HEK293T (cell line): ENCODE measurements around the gene PPM1H.

ENCODE experiments used
- ARNT ChIP-seq: fragments of 450-650 bp; IDR thresholded peaks from 2 replicates; pipeline ENCODE4 v1.6.1; 2017; ENCODE audit warnings: mild to moderate bottlenecking
- BHLHE40 ChIP-seq: fragments of 450-650 bp; IDR thresholded peaks from 2 replicates; pipeline ENCODE4 v1.6.1; 2016; ENCODE audit warnings: mild to moderate bottlenecking, moderate library complexity, borderline replicate concordance
- CTBP1 ChIP-seq: fragments of 450-650 bp; IDR thresholded peaks from 2 replicates; pipeline ENCODE4 v1.6.1; 2016; ENCODE audit warnings: borderline replicate concordance
- FOXA1 ChIP-seq: fragments of 450-650 bp; IDR thresholded peaks from 2 replicates; pipeline ENCODE4 v1.6.1; 2016; ENCODE audit warnings: mild to moderate bottlenecking
- FOXK2 ChIP-seq: fragments of 450-650 bp; IDR thresholded peaks from 2 replicates; pipeline ENCODE4 v1.6.1; 2016; ENCODE audit warnings: mild to moderate bottlenecking
- FOXM1 ChIP-seq: fragments of 450-650 bp; IDR thresholded peaks from 2 replicates; pipeline ENCODE4 v1.6.1; 2017; ENCODE audit warnings: mild to moderate bottlenecking, borderline replicate concordance
- HDGF ChIP-seq: fragments of 450-650 bp; IDR thresholded peaks from 2 replicates; pipeline ENCODE4 v1.6.1; 2017; ENCODE audit warnings: antibody characterized with exemption, borderline replicate concordance
- L3MBTL2 ChIP-seq: fragments of 450-650 bp; conservative IDR thresholded peaks from 2 replicates; pipeline ENCODE4 v1.6.1; 2016; ENCODE audit warnings: mild to moderate bottlenecking
- NFRKB ChIP-seq: fragments of 450-650 bp; IDR thresholded peaks from 2 replicates; pipeline ENCODE4 v1.6.1; 2016; ENCODE audit warnings: mild to moderate bottlenecking, moderate library complexity
- SP1 ChIP-seq: fragments of 450-650 bp; IDR thresholded peaks from 2 replicates; pipeline ENCODE4 v1.6.1; 2017
- SUZ12 ChIP-seq: fragments of 450-650 bp; IDR thresholded peaks from 2 replicates; pipeline ENCODE4 v1.6.1; 2016; ENCODE audit warnings: mild to moderate bottlenecking
- TARDBP ChIP-seq: fragments of 450-650 bp; IDR thresholded peaks from 2 replicates; pipeline ENCODE4 v1.6.1; 2016
- ZNF384 ChIP-seq: fragments of 450-650 bp; IDR thresholded peaks from 2 replicates; pipeline ENCODE4 v1.6.1; 2016

- TF ChIP-seq SP1 (no peak), HDGF (no peak), FOXM1 (no peak), BHLHE40 (no peak), TARDBP (no peak), CTBP1 (no peak), FOXK2 (no peak), ARNT (no peak), SUZ12 (no peak), FOXA1 (no peak), L3MBTL2 (no peak), ZNF384 (no peak), NFRKB (no peak)
These were observed 128.1 kb downstream of the PPM1H start for GRCh38 chr12:62806893-62807292.
